Measurements from ENCODE around the gene APCDD1L.

The APCDD1L gene

DNA sequence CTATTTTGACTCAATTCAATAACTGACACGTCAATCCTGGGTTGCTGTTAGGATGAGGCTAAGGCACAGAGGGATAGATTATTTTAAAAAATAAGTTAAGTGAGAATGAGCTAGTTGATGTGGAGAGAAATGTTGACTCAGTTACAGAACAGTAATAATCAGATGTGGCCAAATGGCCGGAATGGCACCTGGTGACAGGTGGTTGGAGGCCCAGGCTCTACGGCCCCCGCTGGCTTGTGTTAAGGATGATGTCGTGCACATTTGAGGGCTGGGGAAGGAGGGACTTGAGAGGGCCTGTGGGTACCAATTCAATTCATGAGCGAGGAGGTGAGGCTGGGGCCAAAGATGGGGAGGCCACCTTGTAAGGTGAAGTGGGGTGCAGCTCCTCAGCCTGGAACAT is 31.7 kb downstream of the APCDD1L start:
- no peak for DNase-seq

DNA sequence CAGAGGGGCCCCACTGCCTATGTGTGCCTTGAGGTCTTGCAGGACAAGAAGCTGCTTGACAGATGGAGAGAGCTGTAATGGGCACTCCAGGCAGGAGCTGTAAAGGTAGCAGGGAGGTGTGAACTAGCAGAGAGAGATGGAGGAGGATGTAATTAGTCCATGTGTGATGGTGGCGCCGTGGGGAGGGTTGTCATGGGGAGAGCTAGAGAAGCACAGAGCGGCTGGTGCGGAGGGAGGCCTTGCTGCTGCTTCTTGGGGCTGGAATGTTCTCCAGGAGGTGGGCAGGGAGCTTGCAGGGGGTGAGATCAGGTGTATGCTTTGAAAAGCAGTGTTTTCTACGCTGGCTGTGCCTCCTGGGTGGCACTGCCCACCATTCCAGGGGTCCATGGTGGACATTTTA is 32.1 kb downstream of the APCDD1L start:
- DNase-seq = no peak

DNA sequence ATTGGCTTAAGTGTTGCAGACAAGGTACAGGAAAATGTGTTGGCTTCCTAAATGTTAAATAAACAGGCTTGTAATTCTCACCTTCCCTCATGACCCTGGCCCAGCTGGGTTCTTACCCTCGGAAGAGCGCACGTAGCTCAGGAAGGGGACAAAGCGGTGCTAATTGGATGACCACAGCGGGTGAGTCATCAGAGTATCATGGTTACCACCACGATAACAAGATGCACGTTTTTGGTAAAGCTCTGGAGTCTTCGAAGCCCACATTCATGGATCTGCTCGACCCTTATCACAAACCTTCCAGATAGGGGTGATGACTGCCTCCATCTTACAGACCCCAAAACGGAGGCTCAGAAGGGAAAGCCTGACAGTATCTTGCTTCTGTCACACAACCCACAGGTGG is 32.8 kb downstream of the APCDD1L start:
- no peak for DNase-seq

- DNase-seq = peak; percentile 76
Observed at GRCh38 chr20:58481481-58482021, 33.6 kb downstream of the APCDD1L start.

- DNase-seq = no peak
Observed at GRCh38 chr20:58480551-58481336, 34.5 kb downstream of the APCDD1L start.

DNA sequence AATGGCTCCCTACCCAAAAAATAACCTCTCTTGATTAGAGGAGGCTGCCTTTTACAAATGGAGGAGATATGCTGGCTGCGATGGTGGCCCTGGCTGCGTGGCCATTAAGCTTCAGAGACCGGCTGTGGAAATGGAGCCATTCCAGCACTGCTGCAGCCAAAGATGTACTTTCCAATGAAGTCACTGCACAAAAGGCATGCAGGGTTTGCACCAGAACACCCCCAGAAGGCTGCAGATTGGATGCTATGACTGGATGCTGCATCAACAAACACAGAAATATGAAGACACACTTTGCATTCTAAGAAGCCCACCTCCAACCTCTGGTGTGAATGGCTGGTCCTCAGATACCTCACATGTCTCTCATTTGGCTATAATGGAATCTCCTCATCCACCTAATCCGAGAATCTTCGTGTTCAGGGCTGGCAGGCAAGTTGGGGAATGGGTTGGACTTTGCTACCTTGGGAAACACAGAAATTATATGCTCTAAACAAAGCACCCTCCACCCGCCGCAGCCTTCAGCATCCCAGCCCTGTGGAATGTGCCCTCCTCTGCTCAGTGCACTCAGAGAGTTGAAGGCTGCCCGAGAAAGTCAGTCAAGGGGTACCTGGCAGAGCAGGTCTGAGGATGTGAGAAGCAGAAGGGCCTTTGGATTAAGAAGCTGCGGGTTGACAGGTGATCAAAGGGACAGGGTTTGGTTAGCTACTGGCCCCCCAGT is 35.3 kb downstream of the APCDD1L start:
- DNase-seq = no peak

DNA sequence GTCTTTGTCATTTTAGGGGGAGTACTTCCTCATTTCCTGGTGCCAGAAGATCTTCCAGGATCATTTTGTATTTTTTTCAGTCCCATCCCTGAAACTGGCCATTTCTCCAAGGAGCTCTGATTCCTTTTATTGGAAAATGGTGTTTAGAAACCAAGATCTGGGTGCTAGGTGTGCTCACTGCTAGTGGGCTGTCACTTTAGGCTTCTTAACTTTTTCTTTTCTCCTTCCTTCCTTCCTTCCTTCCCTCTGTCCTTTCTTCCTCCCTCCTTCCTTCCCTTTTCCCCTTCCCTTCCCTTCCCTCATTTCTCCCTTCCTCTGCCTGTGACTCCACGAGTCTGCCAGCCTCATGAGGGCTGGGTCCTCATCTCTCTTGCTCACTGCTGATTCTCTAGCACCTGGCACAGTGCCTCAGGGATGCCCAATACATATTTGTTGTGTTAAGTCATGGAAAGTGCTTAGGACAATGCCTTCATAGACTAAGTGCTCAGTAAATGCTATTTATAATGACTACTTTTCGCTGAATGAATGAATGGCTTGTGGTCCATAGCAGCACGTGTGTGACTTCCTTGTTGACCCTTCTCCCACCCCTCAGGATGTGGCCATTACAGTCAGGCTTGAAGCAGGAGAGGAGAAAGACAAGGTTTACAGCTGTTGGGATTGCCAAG is 36.9 kb downstream of the APCDD1L start:
- no peak for DNase-seq

DNA sequence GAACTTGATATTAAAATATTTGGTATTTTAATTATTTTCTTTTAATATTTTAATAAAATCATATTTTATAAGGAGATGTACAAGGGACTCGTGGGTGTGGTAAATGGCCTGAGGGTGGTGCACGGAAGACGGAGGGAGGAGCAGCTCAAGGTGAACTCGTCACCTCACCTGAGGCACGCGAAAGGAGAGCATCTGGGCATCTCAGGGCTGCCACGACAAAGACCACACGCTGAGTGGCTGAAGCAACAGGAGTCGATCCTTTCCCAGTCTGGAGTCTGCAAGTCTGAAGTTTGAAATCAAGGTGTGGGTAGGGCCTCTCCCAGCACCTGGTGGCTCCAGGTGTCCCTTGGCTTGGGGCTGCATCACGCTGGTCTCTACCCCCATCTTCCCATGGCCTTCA is 39.7 kb downstream of the APCDD1L start:
- DNase-seq = no peak

GRCh38 chr20:58473453-58474425 is 41.5 kb downstream of the APCDD1L start:
- DNase-seq = no peak

GRCh38 chr20:58472273-58473018 is 42.8 kb downstream of the APCDD1L start:
- DNase-seq = no peak

GRCh38 chr20:58471193-58472164 is 43.7 kb downstream of the APCDD1L start:
- DNase-seq = no peak

- no peak for DNase-seq
Observed at GRCh38 chr20:58470336-58471192, 44.6 kb downstream of the APCDD1L start.

DNA sequence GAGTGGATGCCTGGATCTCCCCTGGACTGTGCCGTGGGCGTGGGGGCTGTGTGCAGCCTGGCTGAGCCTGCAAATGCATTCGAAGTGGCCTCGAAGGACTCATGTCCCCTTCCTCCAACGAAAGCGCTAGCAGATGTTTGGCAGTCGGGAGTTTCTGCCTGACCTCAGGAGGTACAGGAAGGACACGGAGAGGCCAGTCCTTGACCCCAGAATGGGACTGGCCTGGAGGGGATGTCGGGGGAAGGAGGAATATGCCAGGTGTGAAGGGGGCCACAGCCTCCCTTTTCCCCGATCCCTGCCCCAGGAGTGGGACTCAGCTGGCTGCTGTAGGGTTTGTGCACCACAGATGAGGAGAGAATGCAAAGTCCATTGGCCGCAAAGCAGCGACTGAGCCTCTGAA is 45.6 kb downstream of the APCDD1L start:
- DNase-seq = no peak

DNA sequence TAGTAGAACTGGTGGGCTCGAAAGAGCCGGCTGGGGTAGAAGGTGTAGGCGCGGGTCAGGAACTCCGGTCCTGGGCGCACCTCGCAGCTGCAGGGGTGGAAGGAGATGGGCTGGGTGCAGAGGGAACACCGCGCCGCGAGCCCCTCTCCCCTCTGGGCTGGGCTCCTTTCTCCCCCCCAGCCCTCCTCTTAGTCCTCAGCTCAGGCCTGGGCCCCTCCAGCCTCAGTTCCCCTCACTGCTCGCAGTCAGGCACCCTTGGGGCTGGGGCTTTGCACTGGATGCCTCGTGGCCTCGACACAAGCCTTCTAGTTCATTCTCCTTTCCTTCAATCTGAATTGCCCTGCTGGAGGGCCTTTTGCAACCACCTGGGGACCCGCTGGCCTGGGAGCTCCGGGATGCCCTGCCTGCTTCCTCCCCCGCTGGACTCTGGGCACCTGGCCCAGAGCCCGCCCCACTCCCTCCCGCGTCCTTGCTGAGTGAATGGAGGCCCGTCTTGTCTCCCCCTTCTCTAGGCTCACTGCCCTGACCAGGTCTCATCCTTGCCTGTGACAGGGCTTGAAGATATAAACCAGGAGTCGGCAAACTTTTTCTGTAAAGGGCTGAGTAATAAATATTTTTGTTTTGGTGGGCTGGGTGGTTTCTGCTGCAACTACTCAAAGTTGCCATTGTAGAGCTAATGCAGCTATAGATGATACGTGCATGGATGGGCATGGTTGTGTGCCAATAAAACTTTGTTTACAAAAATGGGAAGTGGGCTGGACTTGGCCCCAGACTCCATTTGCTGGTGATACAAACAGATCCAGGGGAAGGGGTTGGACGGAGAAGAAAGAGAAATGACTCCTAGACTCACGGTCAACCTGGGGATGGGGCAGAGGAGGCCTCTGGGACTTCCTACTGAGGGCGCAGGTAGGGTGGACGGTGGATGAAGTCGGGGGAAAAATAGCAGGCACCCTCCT is 47.3 kb downstream of the APCDD1L start:
- no peak for DNase-seq

- DNase-seq = no peak
Observed at GRCh38 chr20:58466729-58467571, 48.2 kb downstream of the APCDD1L start.

DNA sequence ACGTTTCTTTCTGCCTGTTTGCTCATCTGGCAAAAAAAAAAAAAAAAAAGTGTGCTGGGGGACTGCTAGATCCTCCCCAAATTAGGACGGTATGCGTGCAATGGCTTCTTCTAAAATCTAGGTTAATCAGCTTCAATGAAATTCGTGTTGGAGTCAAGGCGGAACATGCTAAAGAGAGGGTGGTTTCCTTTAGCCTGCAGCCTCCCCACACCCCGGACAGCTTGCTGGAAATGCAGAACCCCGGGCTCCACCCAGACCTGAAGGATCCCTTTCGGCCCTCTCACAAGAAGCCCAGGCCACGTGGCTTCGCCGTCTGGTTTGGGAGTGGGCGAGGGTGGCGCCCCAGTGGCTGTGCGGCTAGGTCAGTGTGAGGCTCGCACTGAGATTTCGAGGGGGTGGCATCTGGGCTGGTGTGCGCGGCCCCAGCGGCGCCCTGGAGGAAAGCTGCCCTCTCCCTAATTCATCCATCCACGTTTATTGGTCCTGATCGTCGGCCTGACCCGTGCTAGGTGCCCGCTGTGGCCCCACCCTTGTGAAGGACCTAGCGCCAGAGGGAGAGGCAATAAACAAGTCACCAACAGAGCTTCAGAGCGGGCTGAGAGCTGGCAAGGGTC is 49.0 kb downstream of the APCDD1L start:
- no peak for DNase-seq

DNA sequence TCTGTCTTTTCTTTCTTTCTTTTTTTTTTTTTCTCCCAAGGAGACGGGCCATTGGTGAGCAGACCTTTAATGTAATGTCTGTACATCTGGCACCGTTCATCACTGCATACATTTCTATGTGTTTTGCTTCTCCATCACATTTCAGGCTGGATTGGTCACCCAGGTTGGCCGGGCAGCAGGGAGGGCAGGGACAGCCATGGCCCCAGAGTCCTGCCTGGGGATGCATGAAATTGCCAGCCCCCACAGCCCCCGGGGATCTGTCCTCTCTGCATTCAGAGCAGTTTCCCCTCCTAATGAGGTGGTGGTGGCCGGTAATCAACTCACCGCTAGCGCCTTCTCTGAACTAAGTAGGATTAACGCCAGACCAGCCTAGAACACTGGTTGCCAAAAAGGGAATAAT is 50.4 kb downstream of the APCDD1L start:
- no peak for DNase-seq

All from stimulated activated CD4-positive, alpha-beta T cell treated with anti-CD3 and anti-CD28 coated beads, Interleukin-2, amount 100 ng/mL, for 48 hours (primary cell).